EH (cell line): Measurements from ENCODE around the gene GLI3.

ENCODE experiments used
- DNase-seq: peaks from one replicate; pipeline ENCODE4 v3.0.0-alpha.2; 2015; ENCODE audit warnings: low read depth

The GLI3 gene

DNA sequence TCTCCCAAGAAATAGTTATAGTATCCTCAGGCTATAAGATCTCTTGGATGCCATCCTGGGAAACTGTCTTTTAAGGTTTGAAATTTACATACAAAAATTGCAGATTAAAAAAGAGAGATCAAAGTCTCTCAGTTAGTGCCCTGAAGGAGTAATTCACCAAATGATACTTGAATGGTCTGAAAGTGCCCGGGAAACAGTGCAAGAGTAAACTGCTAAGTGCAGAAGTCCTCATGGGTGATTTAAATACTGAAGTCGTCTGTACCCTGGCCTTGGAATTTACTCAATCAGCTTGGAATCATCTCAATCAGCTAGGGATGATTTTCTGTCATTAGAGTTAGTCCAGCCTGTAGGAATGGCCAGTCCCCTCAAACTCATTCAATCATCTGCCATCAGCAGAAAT is 155.3 kb downstream of the GLI3 start:
- DNase-seq, result no peak

DNA sequence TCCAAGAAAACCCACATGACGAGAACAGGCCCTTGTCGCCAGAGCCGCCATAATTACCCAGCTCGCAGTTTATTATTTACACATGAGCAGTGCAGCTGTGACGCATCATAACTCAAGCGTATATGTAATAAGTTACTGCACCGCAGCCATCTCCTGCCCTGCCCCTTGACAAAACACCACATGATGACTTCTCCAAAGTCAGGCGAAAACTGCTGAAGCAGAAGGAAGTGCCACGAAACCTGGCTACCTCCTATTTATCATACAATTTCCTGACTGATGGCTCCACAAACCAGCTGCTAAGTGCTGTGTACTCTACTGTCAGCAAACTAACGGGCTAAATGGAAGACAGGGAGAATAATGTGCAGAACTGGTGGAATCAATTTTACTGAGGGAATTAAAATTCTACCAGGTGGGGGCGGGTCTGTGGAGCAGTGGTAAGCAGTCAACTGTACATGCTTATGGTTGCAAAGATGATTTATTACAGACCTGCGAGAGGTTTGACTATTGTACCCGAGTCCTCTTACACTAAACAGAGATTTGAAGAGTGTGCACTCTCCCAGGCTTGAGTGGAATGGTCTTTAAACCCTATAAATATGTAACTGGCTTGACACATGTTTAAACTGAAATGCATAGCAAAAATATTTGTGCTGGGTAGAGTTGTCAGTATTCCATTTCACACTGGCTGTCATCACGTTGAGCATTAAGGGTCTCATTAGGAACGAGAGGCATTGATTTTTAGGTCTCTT is 156.0 kb downstream of the GLI3 start:
- DNase-seq, result no peak

DNA sequence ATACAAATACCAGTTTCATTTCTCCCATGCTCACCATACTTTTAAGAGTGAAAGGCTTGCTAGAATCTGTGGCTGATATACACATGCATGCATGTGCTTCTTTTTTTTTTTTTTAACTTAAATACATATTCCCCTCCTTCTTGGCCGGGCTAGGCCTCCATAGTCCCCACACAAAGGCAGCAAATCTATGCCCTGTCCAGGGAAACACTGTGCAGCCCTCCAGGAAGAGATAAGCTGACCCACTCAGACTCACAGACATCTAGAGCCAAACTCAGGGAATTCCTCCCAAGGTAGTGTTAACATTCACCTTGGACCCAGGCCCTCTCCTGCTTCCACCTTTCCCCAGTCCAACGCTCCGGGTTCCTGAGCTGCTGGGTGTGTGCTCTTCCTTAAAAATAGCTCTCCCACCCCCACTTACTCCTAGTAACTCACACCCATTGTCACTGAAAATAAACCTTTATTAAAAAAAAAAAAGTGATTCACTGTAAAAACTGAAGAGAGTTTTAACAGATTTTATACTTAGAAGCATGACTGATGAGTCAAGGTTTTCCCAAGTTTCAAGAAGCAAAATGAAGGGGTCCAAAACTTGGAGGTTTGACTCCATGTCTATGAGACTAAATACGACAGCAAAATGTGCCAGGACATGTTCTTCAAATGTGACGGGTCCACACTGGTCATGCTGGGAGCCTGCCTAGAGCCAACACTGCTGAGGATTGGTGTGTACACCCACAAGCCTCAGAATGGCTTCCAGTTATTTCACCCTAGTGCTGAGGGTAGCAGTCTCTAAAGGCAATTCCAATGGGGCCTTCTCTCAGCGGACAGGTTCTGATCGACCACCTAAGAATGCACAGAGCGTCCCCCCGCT is 159.5 kb downstream of the GLI3 start:
- DNase-seq, result no peak

DNA sequence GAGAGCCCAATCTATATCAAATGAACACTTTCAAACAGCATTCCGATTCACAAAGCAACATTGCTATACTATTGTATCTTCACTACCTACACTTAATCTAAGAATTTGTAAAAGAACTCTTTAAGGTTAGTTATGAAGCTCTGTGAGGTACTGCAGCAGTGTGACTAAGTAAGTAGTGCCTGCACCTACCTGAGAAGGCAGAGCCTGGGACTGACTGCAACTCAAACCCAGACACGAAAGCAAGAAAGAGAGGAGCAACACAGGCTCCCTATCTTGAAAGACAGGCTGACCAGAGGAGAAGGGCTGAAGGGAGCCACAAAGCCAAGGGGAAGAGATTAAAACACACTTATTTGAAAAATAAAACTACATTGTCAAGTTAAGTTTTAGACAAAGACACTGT is 160.1 kb downstream of the GLI3 start:
- no peak for DNase-seq

DNA sequence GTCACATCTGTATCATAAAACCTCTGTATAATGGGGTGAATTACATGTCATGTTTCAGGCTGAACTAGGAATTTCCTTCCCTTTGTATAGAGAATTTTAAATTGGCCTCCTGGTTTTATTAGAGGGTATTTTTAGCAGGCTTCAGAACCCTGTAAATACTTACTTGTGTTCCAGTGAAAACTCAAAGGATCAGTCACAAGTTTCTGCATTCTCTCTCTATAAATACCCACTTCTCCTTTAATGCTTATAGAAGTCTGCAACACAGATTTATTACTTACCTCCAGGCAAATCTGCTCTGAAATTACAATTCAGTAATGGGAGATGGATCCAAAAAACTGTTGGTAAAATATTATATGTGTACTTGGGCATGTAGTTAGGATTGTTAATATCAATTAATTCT is 161.6 kb downstream of the GLI3 start:
- DNase-seq, result no peak

- DNase-seq, result no peak
Observed at GRCh38 chr7:42074076-42074475, 162.9 kb downstream of the GLI3 start.

DNA sequence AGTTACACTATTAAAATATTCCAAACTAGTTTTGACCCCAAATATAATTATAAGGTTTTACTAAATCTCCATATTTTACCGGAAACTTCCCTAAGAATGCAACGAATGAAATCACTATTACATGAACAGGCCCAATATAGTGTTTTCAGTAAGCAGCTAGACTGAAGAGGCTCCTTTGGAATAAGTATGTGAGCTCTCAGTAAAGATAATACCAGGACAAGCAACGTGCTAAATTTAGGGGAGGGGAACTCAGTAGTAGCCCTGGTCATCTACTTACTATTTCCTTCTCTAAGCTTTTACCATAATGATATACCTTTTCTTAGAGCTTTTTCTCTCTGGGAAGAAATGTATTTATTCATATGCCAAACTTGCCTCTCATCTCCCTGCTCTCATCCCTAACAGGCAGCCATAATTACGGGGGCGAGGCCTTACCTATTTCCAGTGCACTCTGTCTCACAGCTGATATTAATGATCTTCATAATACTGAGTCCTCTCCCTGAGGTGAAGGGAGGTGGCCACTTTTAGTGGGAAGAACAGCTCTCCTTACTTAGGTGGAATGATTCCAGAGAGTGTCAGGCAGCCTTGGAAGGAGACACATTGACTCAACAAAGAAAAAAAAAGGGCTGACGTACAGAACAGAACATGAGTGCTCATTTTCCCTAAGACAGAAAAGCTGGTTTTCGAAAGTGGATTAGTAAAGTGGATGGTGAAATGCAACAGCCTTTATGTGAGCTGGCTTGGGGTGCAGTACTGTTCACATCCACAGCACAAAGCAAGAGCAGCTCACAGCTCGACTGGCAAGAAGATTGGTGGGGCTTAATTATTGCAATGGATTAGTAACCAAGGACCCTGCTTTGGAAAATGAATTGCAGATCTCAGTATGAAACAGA is 165.4 kb downstream of the GLI3 start:
- DNase-seq, result no peak

- DNase-seq, result peak; percentile 51
Observed at GRCh38 chr7:42070068-42070467, 166.9 kb downstream of the GLI3 start.

GRCh38 chr7:42069590-42069989 is 167.4 kb downstream of the GLI3 start:
- no peak for DNase-seq

DNA sequence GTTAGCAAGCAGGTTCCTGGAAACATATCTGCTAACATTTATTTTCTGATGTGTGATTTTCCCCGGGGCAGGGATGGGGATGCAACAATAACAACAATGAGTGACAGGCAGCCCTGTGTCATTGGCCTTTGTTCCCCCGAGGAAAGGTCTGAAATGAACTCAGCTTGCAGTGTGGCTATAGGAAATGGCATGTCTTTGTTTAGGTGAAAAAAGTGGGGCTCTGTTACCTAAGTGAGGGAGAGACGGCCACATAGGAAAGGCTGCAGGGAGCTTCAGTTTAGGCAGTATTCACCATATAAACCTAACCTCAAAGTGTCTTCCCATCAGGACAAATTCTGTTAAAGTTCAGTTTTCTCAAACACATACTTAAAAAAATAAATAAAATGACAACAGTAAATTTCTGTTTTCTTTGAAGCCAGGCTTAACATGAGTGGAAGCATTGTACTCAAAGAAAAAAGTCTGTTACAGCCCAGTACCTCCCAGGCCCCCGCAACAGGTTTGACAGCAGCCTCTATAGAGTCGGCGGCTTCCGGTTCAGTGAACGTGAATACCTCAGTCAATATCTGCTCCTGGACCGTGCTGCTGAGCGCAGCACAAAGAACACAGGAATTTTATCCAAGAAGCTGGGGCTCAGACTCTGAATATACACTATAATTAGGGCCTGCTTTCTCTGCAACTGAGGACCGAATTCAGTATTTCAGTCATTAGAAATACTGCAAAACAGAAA is 168.3 kb downstream of the GLI3 start:
- no peak for DNase-seq

DNA sequence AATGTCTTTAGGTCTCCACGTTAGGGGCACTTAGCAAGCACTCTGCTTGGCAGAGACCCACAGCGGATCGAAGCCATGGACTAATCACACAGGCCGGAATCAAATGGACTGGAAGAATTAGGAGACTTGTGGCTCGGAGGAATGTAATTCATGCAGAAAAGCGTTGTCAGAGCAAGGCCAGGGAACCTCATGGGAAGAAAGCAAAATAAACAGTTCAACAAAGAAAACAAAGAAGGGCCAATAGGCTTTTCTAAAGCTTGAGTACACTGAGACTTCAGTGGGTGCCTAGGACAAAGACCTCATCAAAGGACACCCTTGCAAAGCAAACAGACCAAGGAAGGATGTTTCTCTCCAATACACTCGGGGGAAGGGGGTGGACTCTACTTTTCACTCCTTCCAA is 171.1 kb downstream of the GLI3 start:
- peak; percentile 19 for DNase-seq

GRCh38 chr7:42065015-42065414 is 172.0 kb downstream of the GLI3 start:
- DNase-seq, result no peak

DNA sequence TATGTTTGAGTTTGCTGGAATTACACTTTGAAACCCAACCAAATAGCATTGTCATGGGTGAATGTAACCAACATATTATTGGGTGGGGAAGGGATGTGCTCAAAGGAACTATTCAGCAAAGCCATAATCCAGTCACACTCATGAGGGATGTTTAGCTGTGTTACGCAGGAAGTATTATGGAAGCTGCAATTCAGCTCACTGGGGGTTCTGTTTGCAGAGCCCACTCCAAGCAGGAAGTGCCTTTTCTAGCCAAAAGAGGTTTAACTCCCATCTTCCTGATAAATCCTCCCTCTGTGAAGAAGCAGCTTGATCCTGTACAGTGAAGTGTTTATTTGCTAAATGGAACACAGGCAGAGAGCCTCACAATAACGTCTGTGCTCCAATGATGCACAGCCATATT is 172.5 kb downstream of the GLI3 start:
- DNase-seq, result no peak

GRCh38 chr7:42059275-42059674 is 177.7 kb downstream of the GLI3 start:
- DNase-seq, result no peak

DNA sequence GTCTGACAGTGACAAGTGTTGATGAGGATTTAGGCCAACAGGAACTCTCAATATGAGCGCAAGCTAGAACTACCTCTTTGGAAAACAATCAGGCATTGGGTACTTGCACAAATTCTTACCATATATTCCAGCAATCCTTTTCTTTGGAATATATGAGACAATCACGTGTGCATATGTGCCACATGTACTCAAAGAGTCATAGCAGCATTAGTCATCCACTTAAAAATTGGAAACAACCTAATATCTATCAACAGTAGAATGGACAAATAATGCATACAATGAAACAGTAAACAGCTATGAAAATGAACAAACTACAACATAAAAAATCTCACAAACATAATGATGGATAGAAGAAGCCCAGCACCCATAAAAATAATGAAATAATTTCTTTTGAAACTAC is 179.7 kb downstream of the GLI3 start:
- DNase-seq, result no peak

GRCh38 chr7:42055171-42055570 is 181.8 kb downstream of the GLI3 start:
- DNase-seq, result no peak

GRCh38 chr7:42053834-42054233 is 183.2 kb downstream of the GLI3 start:
- no peak for DNase-seq

GRCh38 chr7:42049761-42050160 is 187.2 kb downstream of the GLI3 start:
- no peak for DNase-seq

DNA sequence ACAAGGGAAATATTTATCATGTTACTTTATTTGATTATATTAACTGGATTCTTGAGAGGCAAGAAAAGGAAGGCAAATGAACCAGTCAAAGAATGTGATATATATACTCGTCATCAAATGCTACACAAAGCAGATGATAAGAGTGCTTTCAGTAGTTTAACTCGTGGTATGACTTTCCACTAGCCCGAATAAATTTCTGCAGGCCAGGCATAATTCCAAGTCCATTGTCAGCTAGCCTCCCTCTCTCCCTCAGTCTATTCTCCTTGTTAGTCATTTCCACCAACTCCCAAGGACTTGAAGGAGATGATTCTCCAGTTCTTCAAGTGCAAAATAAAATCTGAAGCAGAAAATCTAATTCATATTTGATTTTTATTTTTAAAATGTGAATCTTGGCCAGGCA is 190.5 kb downstream of the GLI3 start:
- DNase-seq, result no peak

DNA sequence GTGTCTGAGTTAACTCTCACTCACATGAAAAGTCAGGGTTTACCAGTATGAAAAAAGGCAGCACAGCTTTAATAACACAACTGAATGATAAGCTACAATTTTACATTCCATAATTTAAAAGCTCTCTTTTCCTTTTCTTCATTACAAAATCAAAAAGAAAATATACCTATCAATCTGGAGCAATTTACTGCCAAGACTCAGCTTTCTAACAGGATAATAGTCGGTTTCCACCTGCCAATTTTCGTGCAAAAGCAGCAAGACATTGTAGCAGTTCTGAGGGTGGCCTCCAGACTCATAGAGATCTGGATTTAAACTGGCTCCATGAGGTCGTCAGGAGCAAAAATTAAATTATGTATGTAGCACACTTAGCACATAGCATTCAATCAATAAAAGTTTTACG is 191.0 kb downstream of the GLI3 start:
- DNase-seq, result no peak

GRCh38 chr7:42039921-42040320 is 197.1 kb downstream of the GLI3 start:
- DNase-seq, result no peak

- DNase-seq, result no peak
Observed at GRCh38 chr7:42035210-42035609, 201.8 kb downstream of the GLI3 start.
